ENCODE data around the gene FHL2.

GRCh38 chr2:105401867-105402266, 3.0 kb upstream of the FHL2 start:
- TF ChIP-seq EZH2phosphoT487 (IDR thresholded peaks at IDR 0.05; ENCODE audit: borderline replicate concordance), result no peak
- no peak for TF ChIP-seq CTCF (conservative IDR thresholded peaks at IDR 0.05; ENCODE audit: low read length)
